Measurements from ENCODE around the gene JSRP1. TPM values are rescaled to one million over a fixed set of nuclear protein-coding genes. Genes with fewer than 3 reads are reported as not detected.

JSRP1 gene
- total and polyA plus RNA-seq, 2 of the 8 experiments (the other 6 are each of a cell fraction or from before 2014, with no cell fraction given) = 0.24 to 0.56 TPM

GRCh38 chr19:2277138-2277537 is 20.9 kb upstream of the JSRP1 start (continued):
- no peak for TF ChIP-seq CHD7 (IDR thresholded peaks at IDR 0.05; ENCODE audit: insufficient replicate concordance, low read length)
- no peak for TF ChIP-seq BCL11A (IDR thresholded peaks at IDR 0.05; ENCODE audit: low read depth in 2 of 2, low read length in 2 of 2)
- TF ChIP-seq TCF12 (IDR thresholded peaks at IDR 0.05; ENCODE audit: low read depth, low read length) = no peak
- no peak for TF ChIP-seq MAFK (IDR thresholded peaks at IDR 0.05; ENCODE audit: low read depth, low read length)
- no peak for TF ChIP-seq CBX8 (IDR thresholded peaks at IDR 0.05; ENCODE audit: borderline replicate concordance, low read depth, low read length)
- TF ChIP-seq NRF1 (IDR thresholded peaks at IDR 0.05; ENCODE audit: low read depth, low read length) = no peak
- no peak for TF ChIP-seq ATF3 (IDR thresholded peaks at IDR 0.05; ENCODE audit: insufficient read depth, low read depth, low read length)
- no peak for TF ChIP-seq USF2 (IDR thresholded peaks at IDR 0.05; ENCODE audit: low read length)
- TF ChIP-seq JUN (IDR thresholded peaks at IDR 0.05; ENCODE audit: low read depth, low read length) = no peak
- TF ChIP-seq SIN3A (conservative IDR thresholded peaks at IDR 0.05 in 1 of 2, IDR thresholded peaks at IDR 0.05 in 1 of 2; ENCODE audit: low read depth in 1 of 2, low read length in 2 of 2) = no peak
